HUES48 (cell line): ENCODE results near the gene UVRAG.
"Not testable (repeated sequence)": the region's sequence is repeated elsewhere in the genome, so short reads cannot be mapped to it uniquely, and the experiment has no call there.

ENCODE experiments used
- H3K27ac ChIP-seq: one replicate; pipeline ENCODE4 v1.7.0; 2013; ENCODE audit warnings: low read depth, low read length, inconsistent platforms
- H3K27me3 ChIP-seq: 2 replicates; pipeline ENCODE4 v1.6.1; 2013; ENCODE audit warnings: mild to moderate bottlenecking, low read length; ENCODE audit not compliant: control insufficient read depth, insufficient read depth
- H3K36me3 ChIP-seq: 2 replicates; pipeline ENCODE4 v1.6.1; 2013; ENCODE audit warnings: low read length; ENCODE audit not compliant: control insufficient read depth, insufficient read depth
- H3K4me1 ChIP-seq: 2 replicates; pipeline ENCODE4 v1.6.1; 2013; ENCODE audit warnings: mild to moderate bottlenecking, low read length; ENCODE audit not compliant: control insufficient read depth, insufficient read depth
- H3K4me3 ChIP-seq: 2 replicates; pipeline ENCODE4 v1.5.1; 2013; ENCODE audit warnings: mild to moderate bottlenecking, low read depth, low read length
- H3K9ac ChIP-seq: 2 replicates; pipeline ENCODE4 v1.6.1; 2013; ENCODE audit warnings: mild to moderate bottlenecking, low read depth, low read length, moderate library complexity
- H3K9me3 ChIP-seq: 2 replicates; pipeline ENCODE4 v1.6.1; 2013; ENCODE audit warnings: low read length; ENCODE audit not compliant: control insufficient read depth, insufficient read depth

UVRAG gene

DNA sequence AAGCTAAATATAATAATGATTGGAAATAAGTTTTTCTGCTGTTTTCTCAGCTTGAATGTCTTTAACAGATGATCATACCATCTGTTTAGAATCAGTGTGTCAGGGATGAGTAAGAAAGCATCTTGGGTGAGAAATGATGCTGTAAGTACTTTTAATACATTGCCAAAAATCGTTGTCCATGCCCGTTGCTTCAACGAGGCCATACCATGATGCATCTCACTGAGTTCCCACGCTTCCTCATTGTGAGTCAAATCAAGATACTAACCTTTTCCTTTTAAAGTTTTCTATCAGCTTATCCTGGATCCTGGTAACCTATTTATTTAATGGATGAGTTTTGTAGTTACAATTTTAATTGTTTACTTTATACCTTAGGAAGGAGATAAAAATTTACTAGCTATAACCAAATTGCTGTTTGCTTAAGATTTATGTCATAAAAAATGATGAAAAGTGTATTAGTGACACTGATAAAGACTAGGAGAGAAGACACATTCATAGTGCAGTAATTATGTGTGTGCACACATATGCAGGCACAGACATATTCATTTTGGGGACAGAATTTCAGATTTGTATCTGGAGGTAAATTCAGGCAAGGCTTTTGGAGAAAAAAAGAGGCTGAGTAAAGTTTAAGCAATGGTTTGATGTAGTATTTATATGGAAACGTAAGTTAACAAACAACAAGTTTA is 154.8 kb downstream of the UVRAG start:
- Histone ChIP-seq H3K36me3 (no peaks in the 10 kb centered on the region), H3K4me1 (peaks cover 13% of the 10 kb centered on the region; the same call in 1 of the 2 replicates), H3K9ac (no peak overlapping the region), H3K27ac (no peak overlapping the region), H3K4me3 (no peak overlapping the region), H3K9me3 (no peaks in the 10 kb centered on the region; the same call in 1 of the 2 replicates), H3K27me3 (no peaks in the 10 kb centered on the region)

DNA sequence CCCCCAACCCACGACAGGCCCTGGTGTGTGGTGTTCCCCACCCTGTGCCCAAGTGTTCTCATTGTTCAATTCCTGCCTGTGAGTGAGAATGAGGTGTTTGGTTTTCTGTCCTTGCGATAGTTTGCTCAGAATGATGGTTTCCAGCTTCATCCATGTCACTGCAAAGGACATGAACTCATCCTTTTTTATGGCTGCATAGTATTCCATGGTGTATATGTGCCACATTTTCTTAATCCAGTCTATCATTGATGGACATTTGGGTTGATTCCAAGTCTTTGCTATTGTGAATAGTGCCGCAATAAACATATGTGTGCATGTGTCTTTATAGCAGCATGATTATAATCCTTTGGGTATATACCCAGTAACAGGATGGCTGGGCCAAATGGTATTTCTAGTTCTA is 158.7 kb downstream of the UVRAG start:
- H3K9ac ChIP-seq, H3K4me3 ChIP-seq, H3K9me3 ChIP-seq, H3K36me3 ChIP-seq, H3K27me3 ChIP-seq, H3K4me1 ChIP-seq, H3K27ac ChIP-seq: not testable (repeated sequence)

DNA sequence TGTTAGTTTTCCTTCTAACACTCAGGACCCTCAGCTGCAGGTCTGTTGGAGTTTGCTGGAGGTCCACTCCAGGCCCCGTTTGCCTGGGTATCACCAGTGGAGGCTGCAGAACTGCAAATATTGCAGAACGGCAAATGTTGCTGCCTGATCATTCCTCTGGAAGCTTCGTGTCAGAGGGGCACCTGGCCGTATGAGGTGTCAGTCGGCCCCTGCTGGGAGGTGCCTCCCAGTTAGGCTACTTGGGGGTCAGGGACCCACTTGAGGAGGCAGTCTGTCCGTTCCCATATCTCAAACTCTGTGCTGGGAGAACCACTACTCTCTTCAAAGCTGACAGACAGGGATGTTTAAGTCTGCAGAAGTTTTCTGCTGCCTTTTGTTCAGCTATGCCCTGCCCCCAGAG is 164.1 kb downstream of the UVRAG start:
- H3K4me3 ChIP-seq, H3K9me3 ChIP-seq, H3K36me3 ChIP-seq, H3K27me3 ChIP-seq, H3K9ac ChIP-seq, H3K27ac ChIP-seq: not testable (repeated sequence)
- peaks cover 10% of the 10 kb centered on the region; the same call in 1 of the 2 replicates for H3K4me1 ChIP-seq

DNA sequence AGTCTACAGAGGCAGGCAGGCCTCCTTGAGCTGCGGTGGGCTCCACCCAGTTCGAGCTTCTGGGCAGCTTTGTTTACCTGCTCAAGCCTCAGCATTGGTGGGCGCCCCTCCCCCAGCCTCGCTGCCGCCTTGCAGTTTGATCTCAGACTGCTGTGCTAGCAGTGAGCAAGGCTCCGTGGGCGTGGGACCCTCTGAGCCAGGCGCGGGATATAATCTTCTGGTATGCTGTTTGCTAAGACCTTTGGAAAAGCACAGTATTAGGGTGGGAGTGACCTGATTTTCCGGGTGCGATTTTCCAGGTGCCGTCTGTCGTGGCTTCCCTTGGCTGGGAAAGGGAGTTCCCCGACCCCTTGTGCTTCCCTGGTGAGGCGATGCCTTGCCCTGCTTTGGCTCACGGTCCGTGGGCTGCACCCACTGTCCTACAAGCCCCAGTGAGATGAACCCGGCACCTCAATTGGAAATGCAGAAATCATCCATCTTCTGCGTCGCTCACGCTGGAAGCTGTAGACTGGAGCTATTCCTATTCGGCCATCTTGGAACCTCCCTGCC is 164.5 kb downstream of the UVRAG start:
- not testable (repeated sequence) for H3K27ac ChIP-seq, H3K9me3 ChIP-seq, H3K27me3 ChIP-seq
- peak overlapping the region; percentile 58 for H3K4me3 ChIP-seq
- H3K9ac ChIP-seq: peak overlapping the region; percentile 63; the same call in 1 of the 2 replicates
- H3K36me3 ChIP-seq: peaks cover 13% of the 10 kb centered on the region
- H3K4me1 ChIP-seq: peaks cover 10% of the 10 kb centered on the region; the same call in 1 of the 2 replicates

DNA sequence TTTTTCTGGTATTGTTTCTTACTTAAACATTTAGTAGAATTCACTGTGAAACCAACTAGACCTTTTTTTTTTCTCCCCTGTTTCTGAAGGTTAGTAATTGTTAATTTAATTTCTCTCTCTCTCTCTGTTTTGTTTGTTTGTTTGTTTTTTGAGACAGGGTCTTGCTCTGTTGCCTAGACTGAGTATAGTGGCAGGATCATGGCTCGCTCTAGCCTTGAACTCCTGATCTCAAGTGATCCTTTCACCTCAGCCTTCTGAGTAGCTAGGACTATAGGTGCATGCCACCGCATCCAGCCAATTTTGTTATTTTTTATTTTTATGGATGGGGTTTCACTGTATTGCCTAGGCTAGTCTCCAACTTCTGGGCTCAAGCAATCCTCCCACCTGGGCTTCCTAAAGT is 165.0 kb downstream of the UVRAG start:
- no peaks in the 10 kb centered on the region for H3K9me3 ChIP-seq
- H3K4me3 ChIP-seq: peak overlapping the region; percentile 58
- no peak overlapping the region for H3K27ac ChIP-seq
- peak overlapping the region; percentile 63; the same call in 1 of the 2 replicates for H3K9ac ChIP-seq
- H3K36me3 ChIP-seq: peaks cover 15% of the 10 kb centered on the region
- no peaks in the 10 kb centered on the region for H3K27me3 ChIP-seq
- H3K4me1 ChIP-seq: peaks cover 10% of the 10 kb centered on the region; the same call in 1 of the 2 replicates

DNA sequence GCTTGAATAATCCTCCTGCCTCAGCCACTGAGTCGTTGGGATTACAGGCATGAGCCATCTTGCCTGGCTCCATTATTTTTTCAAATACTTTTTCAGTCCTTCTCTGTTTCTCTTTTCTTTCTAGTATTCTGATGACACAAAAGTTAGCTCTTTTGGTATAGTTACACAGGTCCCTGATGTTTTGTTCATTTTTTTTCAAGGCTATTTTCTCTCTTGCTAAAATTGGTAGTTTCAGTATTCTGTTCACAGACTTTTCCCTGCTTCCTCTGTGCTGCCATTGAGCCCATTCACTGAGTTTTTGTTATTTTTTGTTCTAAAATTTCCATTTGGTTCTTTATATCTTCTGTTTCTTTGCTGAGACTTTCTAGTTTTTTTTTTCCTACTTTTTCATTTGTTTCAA is 166.5 kb downstream of the UVRAG start:
- Histone ChIP-seq H3K36me3 (peaks cover 15% of the 10 kb centered on the region), H3K4me3 (peak overlapping the region; percentile 20), H3K27ac (no peak overlapping the region), H3K27me3 (no peaks in the 10 kb centered on the region), H3K9ac (no peak overlapping the region), H3K4me1 (peaks cover 10% of the 10 kb centered on the region; the same call in 1 of the 2 replicates), H3K9me3 (no peaks in the 10 kb centered on the region)

DNA sequence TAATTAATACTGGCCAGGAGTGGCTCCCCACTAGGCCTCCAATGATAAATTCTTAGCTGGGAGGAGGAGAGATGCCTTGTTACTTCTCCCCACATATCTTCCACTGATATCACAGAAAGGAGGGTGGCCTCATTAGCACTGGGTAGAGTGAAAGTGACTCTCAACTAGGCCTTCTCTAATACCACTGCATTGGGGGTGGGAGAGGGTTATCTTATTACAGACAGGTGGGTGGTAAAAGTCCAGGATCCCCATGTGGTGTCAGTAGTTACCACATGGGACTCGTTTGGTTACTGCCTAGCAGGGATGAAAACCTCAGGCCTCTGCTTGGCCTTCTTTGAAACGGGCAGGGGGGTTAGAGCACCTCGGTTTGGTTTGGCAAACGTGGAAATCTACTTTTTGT is 167.3 kb downstream of the UVRAG start:
- H3K9ac ChIP-seq: no peak overlapping the region
- H3K4me1 ChIP-seq: peaks cover 10% of the 10 kb centered on the region; the same call in 1 of the 2 replicates
- H3K27ac ChIP-seq: no peak overlapping the region
- peaks cover 15% of the 10 kb centered on the region for H3K36me3 ChIP-seq
- no peaks in the 10 kb centered on the region for H3K27me3 ChIP-seq
- peak overlapping the region; percentile 20; the same call in 1 of the 2 replicates for H3K4me3 ChIP-seq
- no peaks in the 10 kb centered on the region for H3K9me3 ChIP-seq

DNA sequence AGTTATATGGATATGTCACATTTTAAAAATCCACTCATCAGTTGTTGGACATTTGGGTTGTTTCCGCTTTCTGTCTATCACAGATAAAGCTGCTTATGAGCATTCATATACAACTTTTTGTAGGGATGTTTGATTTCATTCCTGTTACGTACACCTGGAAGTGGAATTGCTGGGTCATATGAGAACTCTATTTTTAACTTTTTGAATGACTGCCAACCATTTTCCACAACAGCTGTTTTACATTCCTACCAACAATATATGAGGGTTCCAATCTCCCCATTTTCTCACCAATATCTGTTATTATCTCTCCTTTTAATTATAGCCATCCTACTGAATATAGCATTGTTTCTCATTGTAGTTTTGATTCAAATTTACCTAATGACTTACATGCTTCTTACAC is 172.0 kb downstream of the UVRAG start:
- Histone ChIP-seq H3K36me3 (peaks cover 15% of the 10 kb centered on the region), H3K27ac (no peak overlapping the region), H3K9ac (no peak overlapping the region), H3K4me3 (no peak overlapping the region), H3K9me3 (no peaks in the 10 kb centered on the region), H3K4me1 (peaks cover 12% of the 10 kb centered on the region; the same call in 1 of the 2 replicates), H3K27me3 (no peaks in the 10 kb centered on the region)

DNA sequence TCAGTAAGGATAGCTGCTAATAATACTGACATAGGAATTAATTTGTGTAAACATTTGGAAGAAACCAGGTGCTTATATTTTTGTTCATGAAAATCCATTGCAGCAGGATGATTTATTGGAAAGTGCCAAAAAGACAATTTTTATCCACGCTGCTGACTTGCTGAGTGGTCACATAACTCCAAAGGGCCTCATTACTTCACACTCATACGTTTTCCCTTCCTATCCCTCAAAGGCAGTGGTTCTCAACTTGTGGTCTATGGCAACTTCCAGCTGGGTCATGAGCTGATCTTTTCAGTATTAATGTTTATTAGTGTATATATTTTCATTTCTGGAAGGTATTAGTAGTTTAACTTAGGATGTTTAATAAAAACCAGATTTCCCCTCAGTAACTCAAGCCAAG is 178.1 kb downstream of the UVRAG start:
- no peaks in the 10 kb centered on the region for H3K9me3 ChIP-seq
- no peak overlapping the region for H3K9ac ChIP-seq
- no peak overlapping the region for H3K27ac ChIP-seq
- H3K4me3 ChIP-seq: no peak overlapping the region
- H3K27me3 ChIP-seq: no peaks in the 10 kb centered on the region
- 0 out of 2 replicates have a peak, but pooled peaks cover 6% of the 10 kb centered on the region for H3K4me1 ChIP-seq
- H3K36me3 ChIP-seq: no peaks in the 10 kb centered on the region

DNA sequence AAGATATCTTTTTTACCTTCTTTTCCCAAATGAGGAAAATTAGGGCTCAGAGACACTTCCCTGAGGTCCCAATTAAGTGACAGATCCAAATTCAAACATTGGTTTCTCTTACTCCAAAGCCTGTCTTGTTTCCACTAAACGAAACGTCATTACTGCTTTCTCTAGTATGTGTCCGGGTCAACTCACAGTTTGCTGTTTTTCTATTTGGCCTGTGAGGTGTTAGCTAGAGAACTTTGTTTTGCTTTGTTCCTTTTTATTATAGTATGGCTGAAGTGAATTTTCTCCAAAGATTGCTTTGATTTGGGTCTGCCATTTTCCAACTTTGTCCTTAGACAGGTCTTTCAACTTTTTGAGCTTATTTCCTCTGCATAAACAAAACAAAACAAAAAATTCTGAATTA is 179.6 kb downstream of the UVRAG start:
- H3K4me3 ChIP-seq: no peak overlapping the region
- no peaks in the 10 kb centered on the region for H3K27me3 ChIP-seq
- no peak overlapping the region for H3K9ac ChIP-seq
- no peaks in the 10 kb centered on the region for H3K36me3 ChIP-seq
- no peak overlapping the region for H3K27ac ChIP-seq
- no peaks in the 10 kb centered on the region for H3K9me3 ChIP-seq
- H3K4me1 ChIP-seq: 0 out of 2 replicates have a peak, but pooled peaks cover 6% of the 10 kb centered on the region
